GM10847 (cell line): ENCODE measurements around the gene NRP1.

Experiments used
- POLR2A ChIP-seq: IDR thresholded peaks from 2 replicates; pipeline ENCODE4 v1.6.1; 2011; ENCODE audit not compliant: insufficient read length; ENCODE audit errors: extremely low read depth

NRP1 gene

GRCh38 chr10:33334153-33334804 is at the start of gene NRP1:
Gene NRP1 (minus strand): TSS chr10:33334667. CDS start chr10:33334382, 285 bp downstream.
- no peak for TF ChIP-seq POLR2A

- no peak for TF ChIP-seq POLR2A
Observed at GRCh38 chr10:33382921-33383713, 48.6 kb upstream of the NRP1 start.

DNA sequence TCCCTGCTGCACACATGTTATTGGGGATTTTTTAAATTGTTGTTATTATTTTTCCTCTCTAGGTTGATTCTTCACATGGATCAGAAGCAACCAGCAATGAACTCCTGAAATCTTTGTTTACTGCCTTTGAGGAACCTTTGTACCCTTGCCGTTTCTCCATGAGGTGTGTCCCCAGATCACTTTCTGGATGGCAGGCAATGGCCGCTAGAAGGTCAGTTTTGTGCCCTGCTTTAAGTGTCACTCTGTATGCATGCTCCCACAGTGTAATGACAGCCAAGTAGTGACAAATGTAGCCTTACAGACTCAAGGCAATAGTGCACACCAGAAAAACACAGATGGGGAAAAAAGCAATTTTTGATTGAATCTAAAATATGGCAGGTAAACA is 47.7 kb upstream of the NRP1 start:
- no peak for TF ChIP-seq POLR2A

DNA sequence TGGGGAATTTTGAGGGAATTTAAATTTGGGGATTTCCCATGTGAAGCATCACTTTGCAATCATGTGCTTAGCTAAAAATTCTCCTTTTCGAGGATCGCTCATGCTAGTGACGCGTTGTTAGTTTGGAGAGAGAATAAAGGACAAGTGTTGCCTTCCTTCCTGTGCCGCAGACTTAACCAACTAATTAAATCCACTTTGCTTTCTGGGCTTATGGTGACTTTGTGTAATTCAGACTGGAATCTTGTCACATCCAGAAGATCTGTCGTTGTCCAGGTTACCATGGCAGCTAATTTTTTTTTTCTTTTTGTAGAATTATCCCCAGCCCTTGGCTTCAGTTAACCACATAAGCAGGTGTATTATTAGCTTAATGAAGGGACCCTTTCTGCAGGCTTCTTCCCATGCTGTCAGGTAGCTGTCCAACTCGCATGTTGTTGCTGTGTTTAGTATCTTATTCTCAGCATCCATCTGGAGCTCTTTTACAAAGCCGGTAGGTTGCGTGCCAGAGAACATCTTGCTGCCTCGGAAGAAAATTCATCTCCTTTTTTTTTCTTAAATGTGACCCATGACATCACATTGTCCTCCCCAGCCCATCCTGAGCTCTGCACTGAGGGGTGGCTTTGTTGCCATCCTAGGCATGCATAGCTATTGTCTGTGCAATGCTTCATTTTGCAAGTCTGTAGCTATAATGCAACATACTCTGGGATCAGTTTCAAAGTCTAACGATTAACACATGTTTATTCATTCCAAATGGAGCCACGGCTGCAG is 47.2 kb upstream of the NRP1 start:
- TF ChIP-seq POLR2A = no peak

GRCh38 chr10:33377658-33378025 is 43.2 kb upstream of the NRP1 start:
- TF ChIP-seq POLR2A = no peak

GRCh38 chr10:33376976-33377657 is 42.6 kb upstream of the NRP1 start:
- no peak for TF ChIP-seq POLR2A

DNA sequence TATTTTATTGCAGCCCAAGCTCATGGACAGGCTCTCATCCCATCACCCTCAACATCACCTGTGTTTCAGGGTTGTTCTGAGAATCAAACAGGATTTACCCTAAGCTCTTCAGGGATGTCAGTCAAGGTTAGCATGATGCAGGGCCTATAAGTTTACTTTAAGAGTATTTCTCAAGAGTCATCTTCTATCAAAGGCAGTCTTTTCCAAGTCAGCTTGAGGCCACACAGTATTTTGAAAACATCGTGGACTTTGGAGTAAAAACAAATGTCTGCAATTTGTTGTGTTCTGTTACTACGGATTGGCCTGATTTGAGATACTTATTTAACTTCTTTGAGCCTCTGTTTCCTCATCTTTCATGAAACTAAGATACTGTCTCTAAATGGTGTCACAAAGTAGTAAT is 42.0 kb upstream of the NRP1 start:
- no peak for TF ChIP-seq POLR2A

DNA sequence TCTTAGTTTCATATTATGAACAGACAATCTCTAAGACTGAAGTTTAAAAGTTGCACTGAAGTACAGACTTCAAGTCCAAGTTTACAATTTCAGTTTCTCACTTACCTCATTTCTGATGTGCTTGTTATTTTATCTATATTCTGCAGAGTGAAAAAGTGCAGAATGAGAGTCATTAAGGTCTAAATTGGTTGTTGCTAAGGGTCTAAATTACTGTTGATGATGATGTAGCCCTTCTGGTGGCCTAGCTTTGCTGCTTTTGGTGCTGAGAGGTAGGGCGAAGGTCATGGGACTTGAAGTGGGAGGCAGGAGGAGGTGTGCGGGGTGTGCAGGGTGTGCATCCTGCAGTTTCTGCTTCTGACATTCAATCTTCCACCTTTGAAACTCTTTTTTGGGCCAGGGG is 38.8 kb upstream of the NRP1 start:
- TF ChIP-seq POLR2A = no peak

DNA sequence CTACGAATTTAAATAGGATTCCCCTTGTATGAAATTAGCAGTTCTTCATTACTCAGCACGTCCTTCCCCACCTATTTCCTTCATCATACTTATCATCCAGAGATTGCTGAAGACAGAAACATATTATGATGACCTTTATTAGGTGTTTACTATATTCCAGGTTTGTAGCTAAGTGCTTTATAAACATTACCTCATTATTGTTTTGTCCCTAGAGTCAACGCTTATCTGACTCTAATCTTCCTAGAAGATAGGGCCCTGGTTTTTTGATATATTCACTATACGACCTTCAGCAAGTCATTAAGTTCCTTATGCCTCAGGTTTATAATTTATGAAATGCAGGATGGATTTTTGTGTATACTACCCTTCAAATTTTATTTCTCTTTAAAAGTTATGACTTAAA is 36.8 kb upstream of the NRP1 start:
- TF ChIP-seq POLR2A = no peak

GRCh38 chr10:33370434-33370930 is 36.0 kb upstream of the NRP1 start:
- TF ChIP-seq POLR2A = no peak

GRCh38 chr10:33368086-33368485 is 33.6 kb upstream of the NRP1 start:
- no peak for TF ChIP-seq POLR2A

GRCh38 chr10:33365871-33366411 is 31.5 kb upstream of the NRP1 start:
- no peak for TF ChIP-seq POLR2A

GRCh38 chr10:33365301-33365700 is 30.8 kb upstream of the NRP1 start:
- no peak for TF ChIP-seq POLR2A

GRCh38 chr10:33363106-33363505 is 28.6 kb upstream of the NRP1 start:
- no peak for TF ChIP-seq POLR2A

DNA sequence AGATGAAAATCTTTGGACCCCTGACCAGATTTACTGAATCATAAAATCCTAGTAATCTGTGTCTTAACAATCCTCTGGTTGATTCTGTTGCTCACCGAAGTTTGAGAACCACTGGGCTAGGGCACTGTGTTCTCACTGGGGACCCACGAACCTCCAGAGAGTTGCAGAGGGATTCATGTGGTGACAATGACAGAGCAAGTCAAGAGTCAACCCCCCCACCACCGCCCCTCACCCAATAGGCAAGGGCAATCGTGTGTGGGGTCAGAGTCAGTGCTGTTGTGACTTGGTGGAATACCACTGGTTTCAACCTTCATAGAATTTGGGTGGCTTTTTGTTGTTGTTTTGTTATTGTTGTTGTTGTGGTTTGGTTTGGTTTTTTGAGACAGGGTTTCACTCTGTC is 23.5 kb upstream of the NRP1 start:
- no peak for TF ChIP-seq POLR2A

GRCh38 chr10:33355274-33355673 is 20.8 kb upstream of the NRP1 start:
- no peak for TF ChIP-seq POLR2A

GRCh38 chr10:33353853-33354252 is 19.4 kb upstream of the NRP1 start:
- TF ChIP-seq POLR2A = no peak
